Activated naive CD4-positive, alpha-beta T cell treated with anti-CD3 and anti-CD28 coated beads, Interleukin-2, amount 50 U/mL, for 16 hours (primary cell): ENCODE data around the gene ADAM17.
"Not testable (repeated sequence)": the region's sequence is repeated elsewhere in the genome, so short reads cannot be mapped to it uniquely, and the experiment has no call there.

ENCODE experiments used
- DNase-seq: peaks from one replicate; pipeline ENCODE4 v3.0.0-alpha.2; 2020

Gene ADAM17

DNA sequence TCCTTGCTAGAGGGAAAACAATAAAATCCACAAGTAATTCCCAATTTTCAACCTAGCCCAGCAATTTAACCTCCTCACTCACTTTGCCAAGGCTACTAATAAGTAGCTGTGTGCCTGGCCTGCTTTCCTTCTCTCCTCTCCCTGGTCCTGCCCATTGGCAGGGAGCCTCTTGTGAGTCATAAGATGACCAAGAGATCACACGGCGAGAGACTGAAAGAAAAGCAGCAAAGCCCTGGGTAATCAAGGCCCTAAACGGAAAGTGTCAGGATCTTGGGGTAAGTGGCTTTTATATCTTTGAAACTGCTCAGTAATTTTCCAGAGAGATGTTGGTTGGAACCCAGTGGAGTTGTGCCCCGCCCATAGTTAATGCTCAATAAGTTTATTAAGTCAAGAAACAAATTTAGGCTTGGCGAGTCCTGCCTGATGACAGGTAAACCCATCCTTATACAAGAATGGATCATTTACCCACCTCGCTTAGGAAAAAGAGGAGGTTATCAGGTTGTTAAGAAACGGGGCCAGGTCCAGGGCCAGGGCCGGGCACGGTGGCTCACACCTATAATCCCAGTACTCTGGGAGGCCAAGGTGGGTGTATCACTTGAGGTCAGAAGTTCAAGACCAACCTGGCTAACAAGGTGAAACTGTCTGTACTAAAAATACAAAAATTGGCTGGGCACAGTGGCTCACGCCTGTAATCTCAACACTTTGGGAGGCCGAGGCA lies 10.0 kb upstream of the ADAM17 start:
- DNase-seq = no peak

DNA sequence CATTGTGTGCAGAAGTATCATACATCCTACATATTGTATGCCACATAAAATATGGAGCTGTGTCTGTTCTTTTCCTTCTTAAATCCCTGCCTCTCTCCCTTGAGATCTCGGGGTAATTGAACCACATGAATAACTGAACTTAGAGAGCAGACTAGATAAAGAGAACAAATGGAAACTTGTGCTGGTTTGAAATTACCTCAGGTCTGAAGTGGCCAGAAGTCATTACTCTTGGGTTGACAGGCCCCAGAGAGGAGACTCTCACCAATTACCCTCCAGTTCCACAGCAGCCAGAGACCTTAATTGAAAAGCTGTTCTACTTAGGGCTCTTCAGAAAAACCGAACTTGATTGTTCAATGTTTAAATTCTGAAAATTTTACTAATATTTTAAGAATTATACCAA lies 5.0 kb upstream of the ADAM17 start:
- DNase-seq = no peak

DNA sequence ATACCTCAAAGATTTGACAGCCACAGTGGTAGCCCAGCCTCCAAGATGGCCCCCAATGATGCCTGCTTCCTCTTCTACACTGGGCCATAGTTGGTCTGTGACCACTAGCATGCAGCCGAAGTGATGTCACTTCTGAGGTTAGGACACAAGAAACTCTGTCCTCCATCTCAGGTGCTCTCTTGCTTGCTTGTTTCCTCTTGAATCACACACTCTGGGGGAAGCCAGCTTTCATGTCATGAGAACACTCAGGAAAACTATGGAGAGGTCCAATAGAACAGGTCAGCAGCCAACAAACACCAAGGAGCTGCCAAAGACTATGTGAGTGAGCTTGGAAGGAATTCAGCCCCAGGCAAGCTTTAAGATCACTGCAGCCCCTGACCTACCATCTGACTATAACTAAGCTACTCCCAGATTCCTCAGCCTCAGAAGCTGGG lies 3.3 kb upstream of the ADAM17 start:
- DNase-seq = no peak

DNA sequence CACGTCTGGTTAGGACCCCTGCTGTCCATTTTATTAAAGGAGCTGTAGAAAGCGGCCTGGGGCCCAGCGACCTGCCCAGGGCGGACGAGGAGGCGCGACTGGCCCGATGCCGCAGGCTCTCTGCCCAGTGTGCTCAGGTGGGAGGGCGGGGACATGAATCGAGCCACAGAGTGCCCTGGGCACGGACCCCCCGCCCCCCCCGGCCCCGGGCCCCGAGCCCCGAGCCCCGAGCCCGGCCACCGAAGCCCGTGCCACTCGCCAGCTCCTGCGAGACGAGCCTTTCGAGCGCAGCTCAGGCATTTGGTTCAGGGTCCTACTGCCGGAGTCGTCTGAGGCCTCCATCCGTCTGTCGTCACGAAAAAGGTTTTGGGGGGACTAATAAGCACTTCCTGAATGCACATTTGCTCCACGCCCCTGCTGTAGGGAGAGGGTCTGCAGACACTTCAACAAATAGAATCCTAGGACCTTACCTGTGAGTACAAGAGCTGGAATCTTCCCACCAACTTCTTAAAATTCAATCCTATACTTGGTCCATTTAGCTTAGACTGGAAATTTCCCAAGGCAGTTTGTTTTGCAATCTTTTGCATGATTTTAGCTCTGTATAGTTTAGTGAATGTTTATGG lies 602 bp upstream of the ADAM17 start:
- DNase-seq = no peak

DNA sequence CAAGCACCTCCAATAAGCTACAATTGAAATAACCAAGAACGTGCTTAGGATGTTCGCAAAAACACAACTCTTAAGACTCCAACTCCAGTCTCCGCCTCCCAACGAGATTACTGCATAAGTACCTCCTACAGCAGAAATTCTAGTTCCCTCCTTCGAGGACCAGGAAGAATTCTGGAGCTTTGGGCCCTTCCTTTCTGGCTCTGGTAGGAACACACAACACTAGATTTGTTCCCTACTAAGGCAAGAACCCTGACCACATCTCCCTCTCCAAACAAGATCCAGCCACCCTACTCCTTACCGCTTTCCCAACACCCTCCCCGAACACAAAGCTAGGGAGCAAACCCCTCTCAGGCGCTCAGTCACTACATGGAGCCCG lies 721 bp downstream of the ADAM17 start:
- peak; percentile 31 for DNase-seq

DNA sequence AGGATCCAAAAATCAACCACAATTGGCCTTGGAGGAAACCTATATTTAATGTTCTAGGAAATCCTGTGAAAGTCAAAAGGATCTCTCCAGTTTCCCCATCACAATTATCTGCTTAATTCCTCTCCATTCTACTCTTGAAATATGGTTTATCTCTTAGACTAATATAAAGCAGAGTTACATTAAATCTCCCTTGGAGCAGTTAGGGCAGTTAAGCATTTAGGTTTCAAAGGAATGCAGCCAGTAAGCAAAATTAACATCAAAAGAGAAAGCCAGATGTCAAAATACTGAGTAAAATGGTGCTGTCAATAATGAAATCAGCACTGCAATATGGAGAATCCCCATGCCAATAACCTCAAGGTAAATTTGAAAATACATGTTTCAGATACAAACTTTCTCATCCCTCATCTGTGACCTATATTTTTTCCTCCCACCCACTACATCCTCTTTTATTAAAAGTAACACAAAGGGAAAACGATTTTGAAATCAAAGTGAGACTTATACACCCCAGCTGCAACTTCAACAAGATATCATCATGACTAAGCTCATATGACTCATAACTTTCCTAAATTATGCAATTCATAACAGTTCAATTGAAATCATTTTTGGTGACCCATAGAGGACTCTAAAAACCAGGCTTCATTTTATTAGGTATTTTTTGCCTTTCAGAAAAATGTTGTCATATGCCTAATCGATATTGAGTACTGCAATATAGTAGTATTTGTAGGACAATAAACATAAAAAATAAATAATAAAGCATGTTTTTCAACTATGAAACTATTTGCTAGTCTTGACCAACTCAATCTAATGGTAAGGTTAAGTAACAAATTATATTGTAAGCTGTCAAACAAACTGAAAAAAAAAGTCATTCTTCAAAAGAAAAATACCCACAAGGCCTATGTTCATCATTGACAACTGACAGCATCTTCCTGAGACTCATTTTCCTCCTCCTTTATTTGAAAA lies 3.1 kb downstream of the ADAM17 start:
- DNase-seq = no peak

DNA sequence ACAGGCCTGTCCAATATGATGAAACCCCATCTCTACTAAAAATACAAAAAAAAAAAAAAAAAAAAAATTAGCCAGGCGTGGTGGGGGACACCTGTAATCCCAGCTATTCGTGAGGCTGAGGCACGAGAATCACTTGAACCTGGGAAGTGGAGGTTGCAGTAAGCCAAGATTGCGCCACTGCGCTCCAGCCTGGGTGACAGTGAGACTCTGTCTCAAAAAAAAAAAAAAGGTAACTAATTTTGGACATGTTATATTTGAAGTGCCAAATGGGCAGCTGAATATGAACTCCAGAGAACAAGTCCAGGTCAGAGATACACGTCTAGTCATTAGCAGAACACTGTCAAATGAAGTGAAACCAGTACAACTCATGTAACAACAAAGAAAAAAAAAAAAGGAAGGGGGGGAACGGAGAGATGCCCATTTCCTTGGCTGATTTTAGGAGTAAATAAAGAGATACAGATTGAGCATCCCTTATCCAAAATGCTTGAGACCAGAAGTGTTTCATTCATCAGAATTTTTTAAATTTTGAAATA lies 4.7 kb downstream of the ADAM17 start:
- not testable (repeated sequence) for DNase-seq

DNA sequence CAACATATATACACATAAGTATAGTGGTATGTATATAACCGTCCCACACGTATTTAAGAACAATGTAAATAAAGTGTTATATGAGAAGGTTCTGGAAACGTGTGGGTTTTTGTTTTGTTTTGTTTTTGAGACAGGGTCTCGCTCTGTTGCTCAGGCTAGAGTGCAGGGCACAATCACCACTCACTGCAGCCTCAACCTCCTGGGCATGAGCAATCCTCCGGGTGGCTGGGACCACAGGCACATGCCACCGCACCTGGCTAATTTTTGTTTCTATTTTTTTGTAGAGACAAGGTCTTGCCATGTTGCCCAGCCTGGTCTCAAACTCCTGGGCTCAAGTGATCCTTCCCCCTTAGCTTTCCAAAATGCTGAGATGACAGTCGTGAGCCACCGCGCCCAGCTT lies 6.2 kb downstream of the ADAM17 start:
- no peak for DNase-seq

DNA sequence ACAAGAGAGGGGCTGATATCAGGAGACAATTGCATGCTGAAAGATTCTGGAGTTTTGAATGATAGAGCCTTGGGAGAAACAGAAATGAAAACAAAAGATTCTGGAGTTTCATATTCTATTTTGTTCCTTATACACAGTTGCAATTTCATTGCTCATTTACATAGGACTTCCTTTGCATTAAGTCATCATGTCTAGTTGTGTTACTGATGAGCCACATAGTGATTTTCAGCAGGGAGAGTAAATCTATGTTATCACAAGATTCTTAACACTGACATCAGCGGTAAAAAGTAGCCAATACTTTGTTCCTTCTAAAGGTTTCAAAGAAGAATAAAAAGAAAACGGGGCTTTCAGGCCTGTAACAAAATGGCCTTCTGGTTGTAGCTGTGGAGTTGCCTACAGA lies 7.1 kb downstream of the ADAM17 start:
- DNase-seq = no peak

DNA sequence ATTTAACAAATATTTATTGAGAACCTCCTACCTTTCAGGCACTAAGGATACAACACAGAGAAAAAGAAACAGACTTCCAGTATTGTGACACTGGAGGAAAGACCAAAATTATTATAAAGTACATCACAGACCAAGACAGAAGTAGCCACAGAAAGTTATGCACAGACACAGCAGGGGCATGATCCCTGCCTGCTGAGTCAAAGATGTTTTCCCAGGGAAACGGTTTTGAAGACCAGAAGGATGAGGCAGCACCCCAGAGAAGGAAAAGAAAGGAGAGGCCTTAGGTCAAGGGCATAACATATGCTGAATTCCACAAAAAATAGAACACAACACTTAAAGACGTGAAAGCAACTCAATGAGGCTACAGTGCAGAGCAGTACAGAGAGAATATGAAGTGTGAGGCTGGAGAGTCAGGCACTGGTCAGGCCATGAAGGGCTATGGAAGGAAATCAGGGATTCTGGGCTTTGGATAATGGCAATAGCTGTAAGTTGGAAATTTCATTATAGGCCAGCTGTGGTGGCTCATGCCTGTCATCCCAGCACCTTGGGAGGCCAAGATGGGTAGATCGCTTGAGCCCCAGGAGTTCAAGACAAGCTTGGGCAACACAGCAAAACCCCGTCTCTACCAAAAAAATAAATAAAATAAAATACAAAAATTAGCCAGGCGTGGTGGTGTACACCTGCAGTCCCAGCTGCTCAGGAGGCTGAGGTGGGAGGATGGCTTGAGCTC lies 8.2 kb downstream of the ADAM17 start:
- DNase-seq = no peak

DNA sequence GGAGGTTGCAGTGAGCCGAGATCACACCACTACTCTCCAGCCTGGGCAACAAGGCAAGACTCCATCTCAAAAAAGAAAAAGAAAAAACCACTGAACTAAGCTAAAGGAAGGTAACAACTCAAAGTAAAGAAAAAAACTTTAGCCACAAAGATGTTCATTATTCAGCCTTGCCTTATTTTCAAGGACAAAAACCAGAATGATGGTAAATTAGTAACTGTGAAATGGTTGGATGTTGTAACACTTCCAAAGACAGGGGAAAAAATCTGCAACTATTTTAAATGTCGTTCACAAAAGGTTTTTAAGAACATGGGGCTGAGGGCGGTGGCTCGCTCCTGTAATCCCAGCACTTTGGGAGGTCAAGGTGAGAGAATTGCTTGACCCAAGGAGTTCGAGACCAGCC lies 10.1 kb downstream of the ADAM17 start:
- DNase-seq = no peak

DNA sequence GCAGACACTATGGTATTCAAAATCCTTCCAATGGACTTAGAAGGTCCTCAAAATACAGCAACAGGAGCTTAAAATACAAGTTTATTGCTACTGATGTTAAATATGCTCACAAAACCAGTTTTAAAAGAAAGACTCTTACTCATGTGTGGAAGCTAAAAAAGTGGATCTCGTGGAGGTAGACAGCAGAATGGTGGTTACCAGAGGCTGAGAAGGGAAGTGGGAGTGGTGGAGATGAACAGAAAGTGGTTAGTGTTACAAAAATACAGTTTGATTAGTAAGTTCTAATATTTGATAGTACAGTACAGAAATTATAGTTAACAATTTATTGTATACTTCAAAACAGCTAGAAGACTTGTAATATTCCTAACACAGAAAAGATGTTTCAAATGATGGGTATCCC lies 12.1 kb downstream of the ADAM17 start:
- no peak for DNase-seq

DNA sequence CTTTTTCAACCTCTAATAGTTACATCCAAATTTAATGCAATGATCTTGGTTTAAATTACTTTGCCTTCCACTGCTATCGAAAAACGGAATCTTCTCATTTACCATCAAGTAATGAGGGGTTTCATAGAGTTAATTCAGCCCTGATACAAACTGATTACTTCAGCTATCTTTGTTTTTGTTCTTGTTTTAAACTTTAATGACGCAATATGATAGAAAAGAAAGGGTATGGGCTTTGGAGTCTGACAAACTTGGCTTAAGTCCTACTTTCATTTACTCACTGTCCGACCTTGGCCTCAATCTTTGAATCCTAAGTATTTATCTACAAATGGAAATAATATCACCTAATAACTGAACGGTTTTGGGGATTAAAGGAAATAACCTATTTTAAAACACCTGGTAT lies 16.1 kb downstream of the ADAM17 start:
- no peak for DNase-seq

DNA sequence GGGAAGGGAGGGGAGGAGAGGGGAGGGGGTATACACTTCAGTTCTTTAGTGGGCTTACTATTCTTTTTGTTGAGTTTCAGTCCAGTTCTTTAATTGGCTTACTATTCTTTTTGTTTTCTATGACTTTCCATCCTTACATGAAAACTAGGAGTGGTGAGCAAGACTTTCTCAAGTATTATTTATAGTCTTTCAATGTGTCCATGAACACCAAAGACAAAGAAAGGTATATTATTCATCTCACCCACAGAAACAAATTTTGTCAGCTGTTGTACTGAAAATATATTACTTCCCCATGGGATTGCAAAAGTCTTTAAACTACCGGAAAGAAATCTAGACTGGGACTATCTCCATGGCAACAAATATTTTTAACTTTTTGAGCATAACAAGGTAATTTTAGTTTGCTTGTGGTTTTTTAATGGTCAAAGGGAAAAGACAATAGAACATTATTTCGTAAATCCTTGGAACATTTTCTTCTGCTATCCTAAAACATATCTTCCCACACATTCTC lies 17.6 kb downstream of the ADAM17 start:
- DNase-seq = no peak

DNA sequence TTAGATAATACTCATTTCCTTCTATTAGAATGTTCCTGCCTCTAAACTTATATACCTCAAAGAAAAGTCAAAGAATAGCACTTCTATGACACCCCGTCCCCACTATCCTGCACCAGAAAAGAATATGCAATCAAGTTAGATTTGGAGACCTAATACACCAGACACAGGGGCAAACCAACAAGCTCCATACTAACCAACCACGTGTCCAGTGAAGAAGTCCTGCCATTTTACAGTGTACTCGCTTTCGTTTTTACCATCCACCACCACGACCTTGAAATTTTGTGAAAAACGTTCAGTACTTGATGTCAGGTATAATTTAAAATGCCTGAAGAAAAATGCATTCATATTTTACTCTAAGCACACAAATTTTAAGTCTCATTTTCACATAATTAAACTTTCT lies 19.1 kb downstream of the ADAM17 start:
- DNase-seq = no peak

DNA sequence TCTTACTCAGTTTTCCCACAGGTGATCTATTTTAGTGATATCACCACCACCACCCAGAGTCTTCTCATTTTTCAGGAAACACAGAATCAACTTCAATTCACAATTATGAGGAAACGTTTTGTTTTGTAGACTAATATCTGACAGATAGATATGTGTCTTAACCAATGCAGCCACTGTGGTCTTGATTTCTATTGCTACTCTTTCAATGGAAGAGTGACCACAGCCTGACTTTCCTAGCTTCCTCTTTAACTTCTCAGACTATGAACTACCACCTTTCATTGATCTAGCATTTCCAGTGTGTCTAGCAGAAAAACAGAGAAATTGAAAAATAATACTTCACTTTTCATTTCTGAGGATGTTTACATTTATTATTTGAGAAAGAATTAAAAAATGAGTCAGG lies 20.5 kb downstream of the ADAM17 start:
- no peak for DNase-seq

DNA sequence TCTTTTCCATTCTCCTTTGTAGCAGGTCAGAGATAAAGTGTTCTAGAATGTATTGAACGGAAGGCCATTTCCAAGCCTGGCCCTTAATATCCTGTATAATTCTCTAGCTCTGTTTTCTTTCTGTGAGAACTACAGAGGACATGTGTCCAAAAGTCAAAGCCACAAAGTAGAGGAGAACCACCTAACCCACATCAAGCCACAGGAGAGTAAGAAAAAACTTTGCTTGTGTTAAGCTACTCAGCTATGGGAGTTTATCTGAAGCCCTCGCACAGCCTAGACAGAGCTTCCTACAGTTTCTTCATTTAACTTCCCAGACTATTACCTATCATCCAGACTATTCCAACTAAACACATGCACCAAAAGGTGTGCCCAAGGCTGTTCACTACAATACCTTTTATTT lies 22.0 kb downstream of the ADAM17 start:
- no peak for DNase-seq

DNA sequence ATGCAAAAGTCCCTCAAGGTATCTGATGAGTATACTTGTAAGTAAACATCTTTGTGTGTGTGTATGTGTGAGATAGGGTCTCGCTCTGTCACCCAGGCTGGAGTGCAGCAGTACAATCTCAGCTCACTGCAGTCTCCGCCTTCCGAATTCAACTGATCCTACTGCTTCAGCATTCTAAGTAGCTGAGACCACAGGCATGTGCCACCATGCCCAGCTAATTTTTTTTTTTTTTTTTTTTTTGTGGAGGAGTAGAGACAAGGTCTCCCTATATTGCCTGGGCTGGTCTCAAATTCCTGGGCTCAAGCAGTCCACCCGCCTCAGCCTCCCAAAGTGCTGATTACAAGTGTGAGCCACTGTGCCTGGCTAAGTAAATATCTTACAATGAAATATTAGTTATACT lies 23.2 kb downstream of the ADAM17 start:
- no peak for DNase-seq

DNA sequence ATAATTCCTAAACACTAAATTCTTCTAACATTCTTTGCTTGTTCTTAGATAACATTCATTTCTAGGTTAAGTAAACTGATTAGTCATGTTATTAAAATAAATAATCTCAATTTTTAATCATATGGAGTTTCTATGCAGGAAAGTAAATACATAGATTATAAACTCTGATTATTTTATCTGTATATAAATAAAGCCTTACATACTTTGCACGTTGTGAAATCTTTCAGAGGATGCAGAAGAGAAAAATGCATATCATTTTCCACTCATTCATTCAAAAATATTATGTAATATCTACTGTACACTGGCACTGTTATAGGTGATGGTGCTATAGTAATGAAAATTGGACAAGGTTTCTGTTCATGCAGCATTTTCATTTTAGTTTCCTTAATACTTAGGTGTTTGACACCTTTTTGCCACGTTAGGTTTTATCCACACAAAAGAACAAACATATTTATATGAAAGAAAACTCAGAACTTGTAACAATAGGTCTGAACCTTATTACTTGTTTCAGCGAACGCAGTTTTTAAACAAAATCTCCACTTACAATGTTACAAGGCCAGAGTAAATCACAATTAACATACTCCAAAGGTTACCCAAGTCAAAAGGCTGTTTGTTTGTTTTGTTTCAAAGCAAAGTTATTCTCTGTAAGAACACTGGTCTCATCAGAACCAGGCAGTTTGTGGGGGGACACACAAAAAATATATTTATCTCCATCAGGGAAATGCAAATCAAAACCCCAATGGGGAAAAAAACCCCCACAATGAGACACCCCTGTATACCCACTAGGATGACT lies 27.4 kb downstream of the ADAM17 start:
- no peak for DNase-seq

DNA sequence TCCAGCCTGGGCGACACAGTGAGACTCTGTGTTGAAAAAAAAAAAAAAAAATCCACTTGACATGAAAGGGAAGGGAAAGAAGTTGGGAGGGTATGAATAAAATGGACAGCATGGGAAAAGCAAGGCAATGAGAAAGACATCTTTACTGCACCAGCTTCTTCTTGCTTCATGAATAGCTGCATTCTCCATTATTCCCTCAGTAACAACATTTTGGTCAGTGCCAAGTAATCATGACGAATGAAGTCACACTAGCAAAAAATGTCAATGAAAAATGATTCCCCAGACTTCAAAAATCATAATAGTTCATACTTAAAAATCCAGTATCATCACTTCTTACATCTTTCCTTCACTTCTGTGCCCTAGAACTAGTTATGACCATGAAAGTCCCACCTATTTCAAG lies 30.4 kb downstream of the ADAM17 start:
- no peak for DNase-seq

DNA sequence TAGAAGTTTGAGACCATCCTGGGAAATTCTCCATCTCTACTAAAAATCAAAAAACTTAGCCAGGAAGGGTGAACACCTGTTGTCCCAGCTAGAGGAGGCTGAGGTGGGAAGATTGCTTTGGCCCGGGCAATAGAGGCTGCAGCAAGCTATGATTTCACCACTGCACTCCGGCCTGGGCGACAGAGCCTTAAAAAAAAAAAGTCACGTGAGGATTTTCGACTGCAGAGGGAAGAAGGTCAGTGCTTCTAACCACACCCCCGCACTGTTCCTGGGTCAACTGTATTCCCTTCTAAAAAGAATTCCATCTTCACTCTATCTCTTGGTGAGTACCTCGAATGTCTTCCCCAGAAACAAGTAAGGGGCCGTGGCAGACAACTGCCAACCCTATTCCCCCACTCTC lies 31.3 kb downstream of the ADAM17 start:
- DNase-seq = no peak

DNA sequence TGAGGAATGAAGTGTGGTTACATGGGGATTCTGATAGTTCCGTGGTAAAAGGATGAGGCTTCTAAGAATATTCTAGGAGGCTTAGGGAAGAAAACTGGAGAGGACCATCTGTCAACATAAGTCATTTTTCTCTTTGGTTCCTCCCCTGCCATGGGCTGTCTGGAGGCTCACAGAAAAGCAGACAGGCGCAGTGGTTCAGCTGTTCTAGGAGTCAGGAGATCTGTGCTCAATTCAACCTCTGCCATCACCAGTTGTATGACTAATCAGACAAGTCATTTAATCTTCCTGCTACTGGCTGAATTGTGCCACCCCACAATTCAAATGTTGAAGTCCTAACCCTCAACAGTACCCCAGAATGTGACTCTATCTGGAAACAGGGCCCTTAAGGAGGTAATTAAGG lies 36.4 kb downstream of the ADAM17 start:
- no peak for DNase-seq
